GM21717 (cell line): ENCODE measurements around the gene NAE1.

ENCODE experiments used
- ATAC-seq: cut with Tn5 transposase; IDR thresholded peaks from one replicate; pipeline ENCODE4 v1.9.1; 2021; ENCODE audit warnings: mild to moderate bottlenecking, moderate library complexity; ENCODE audit not compliant: unreplicated experiment

The NAE1 gene

DNA sequence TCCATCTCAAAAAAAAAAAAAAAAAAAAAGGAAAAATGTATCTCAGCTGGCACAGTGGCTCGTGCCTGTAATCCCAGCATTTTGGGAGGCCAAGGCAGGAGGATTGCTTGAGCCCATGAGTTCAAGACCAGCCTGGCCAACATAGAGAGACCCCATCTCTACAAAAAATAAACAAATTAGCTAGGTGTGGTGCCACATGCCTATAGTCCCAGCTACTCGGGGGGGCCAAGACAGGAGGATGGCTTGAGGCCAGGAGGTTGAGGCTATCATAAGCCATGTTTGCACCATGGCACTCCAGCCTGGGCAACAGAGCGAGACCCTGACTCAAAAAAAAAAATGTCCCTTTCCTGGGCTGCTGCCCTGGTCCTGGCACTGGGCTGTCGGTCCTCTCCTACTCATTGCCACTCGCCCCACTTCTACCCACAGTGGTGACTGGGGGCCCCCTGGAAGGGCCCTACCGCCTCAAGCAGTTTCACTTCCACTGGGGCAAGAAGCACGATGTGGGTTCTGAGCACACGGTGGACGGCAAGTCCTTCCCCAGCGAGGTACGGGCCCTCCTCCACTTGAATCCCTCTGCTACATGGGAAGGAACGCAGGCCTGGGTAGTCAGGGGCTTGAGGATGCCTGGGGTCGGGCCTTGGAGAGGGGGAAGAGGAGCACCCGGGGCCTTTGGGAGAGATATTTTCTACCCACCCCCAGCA lies 19.5 kb upstream of the NAE1 start:
- ATAC-seq = no peak

DNA sequence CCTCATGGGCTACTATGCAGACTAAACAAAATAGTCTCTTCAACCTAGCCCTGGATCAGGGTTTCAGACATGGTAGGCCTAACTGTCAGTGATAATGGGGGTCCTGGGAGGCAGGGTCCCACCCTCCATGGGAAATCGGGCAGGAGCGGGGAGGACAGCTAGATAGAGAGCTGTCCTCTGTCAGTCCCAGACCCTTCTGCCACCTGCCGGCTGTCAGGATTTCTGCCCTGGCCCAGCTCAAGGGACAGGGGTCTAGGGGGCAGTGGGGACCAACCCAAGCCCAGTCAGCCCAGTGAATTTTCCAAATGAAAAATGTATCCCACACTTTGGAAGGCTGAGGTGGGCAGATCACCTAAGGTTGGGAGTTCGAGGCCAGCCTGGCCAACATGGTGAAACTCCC lies 18.8 kb upstream of the NAE1 start:
- ATAC-seq = no peak

DNA sequence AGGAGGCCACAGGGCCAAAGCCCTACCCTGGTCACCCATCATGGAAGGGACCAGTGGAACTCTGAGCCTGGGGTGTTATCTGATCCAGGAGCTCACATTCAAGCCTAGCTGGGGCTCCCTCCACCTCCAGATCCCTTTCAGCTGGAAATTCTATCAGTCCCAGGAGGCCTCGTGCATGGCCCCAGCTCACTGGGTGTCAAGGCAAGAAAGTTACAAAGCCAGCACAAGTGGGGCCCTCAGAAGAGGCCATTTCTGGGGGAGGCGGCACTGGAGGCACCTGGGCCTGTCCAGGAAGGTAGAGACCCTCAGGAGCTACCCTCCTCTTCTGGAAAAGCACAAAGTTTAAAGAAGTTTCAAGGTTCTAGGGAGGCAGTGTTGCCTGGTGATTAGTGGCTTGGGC lies 18.2 kb upstream of the NAE1 start:
- no peak for ATAC-seq

DNA sequence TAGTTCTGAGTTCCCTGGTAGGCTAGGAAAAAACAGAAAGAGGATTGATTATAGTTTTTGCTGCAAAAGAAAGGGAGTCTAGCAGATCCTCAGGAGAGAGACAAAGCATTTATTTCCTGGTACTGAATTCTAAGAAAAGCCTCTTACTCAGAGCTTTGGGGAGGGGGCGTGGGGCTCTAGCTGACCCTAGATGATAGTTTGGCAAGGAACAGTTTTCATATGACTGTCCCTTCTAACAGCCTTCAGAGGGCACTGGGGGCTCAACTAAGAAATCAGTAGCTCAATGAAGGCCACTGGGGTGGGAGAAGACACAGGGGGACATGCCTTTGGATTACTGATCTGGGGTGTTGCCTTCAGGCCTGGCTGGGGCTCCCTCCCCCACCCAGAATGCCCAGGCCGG lies 17.4 kb upstream of the NAE1 start:
- ATAC-seq = no peak

DNA sequence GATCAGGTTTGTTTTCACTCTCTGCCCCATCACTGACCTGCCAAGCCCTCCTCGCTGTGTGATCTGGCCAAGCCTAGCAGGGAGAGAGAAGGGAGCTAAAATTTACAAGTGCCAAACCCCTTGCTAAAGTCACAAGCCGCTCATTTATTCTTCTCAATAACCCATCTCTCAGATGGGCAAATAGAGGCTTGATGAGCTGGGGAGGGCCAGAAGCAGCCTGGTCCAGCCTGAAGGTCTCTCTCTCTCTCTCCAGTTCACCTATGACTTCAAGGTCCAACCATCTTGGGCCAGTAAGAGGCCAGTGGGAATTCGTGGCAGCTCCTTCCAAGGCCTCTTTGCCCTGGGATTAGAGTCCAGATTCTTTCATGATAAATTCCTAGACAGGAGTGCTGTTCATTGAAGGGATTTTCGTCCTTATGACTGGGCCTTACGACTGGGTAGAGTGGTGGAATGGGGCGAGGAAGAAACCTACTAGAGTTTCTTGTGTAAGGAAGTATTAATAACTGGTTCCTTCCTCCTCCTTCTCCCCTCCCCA lies 16.8 kb upstream of the NAE1 start:
- ATAC-seq = no peak

DNA sequence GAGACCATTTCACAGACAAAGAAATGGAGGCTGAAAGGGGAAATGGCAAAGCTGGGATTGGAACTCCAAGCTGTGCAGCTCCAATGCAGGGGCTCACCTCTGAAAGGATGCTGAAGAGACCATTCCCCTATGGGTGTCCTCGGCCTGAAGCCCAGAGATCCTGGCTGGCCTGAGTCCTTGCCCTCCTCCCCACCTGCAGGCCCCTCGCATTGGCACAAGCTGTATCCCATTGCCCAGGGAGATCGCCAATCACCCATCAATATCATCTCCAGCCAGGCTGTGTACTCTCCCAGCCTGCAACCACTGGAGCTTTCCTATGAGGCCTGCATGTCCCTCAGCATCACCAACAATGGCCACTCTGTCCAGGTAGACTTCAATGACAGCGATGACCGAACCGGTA lies 16.1 kb upstream of the NAE1 start:
- no peak for ATAC-seq

DNA sequence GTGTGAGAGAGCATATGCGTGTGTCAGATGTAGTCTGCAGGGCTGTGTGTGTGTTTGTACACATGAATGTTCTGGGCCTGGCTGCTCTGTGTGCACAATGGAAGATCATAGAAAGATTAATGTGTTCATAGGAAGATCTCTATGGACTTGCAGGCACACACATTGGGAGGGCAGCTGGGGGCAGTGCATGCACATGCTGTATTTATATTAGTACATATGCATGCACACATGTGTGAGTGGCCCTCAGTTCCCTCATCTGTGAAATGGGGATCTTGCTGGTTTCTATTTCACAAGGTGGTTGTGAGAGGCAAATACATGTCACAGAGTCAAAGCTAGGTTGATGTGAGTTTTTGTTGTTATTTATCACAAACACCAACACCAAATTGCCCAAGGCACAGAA lies 15.5 kb upstream of the NAE1 start:
- ATAC-seq = no peak

DNA sequence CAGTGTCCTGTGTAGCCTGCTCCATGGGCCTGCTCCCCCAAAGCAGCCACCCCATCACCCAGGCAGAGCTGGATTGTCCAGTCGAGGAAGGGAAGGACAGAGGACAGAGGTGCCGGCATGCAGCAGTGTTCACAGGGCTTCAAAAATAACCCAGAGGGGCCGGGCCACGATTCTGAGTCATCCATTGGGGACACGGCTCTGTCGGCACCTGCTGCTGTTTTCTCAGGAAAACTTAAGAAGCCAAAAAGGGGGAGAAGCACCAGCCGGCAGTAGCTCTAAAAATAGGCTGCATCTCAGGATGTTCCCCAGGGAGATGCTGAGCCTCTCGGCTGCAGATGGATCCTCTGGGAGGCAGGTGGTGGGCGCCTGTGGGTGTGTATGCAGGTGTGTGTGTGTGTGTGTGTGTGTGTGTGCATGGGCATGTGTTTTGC lies 15.0 kb upstream of the NAE1 start:
- ATAC-seq = no peak

DNA sequence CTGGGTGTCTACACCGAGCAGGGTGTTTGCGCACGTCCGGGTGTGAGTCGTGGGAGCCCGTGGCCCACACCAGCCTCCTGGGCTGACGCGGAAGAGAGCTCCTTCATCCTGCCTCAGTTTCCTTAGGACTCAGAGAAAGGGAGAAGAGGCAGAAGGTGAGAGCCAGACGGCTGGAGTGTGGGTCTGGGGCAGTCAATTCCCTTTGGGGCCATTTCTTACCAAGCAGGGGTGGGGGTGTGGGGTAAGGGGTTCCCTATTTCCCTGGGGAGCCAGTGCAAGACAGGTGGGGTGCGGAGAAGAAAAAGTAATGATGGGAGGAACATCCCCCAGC lies 14.3 kb upstream of the NAE1 start:
- no peak for ATAC-seq

DNA sequence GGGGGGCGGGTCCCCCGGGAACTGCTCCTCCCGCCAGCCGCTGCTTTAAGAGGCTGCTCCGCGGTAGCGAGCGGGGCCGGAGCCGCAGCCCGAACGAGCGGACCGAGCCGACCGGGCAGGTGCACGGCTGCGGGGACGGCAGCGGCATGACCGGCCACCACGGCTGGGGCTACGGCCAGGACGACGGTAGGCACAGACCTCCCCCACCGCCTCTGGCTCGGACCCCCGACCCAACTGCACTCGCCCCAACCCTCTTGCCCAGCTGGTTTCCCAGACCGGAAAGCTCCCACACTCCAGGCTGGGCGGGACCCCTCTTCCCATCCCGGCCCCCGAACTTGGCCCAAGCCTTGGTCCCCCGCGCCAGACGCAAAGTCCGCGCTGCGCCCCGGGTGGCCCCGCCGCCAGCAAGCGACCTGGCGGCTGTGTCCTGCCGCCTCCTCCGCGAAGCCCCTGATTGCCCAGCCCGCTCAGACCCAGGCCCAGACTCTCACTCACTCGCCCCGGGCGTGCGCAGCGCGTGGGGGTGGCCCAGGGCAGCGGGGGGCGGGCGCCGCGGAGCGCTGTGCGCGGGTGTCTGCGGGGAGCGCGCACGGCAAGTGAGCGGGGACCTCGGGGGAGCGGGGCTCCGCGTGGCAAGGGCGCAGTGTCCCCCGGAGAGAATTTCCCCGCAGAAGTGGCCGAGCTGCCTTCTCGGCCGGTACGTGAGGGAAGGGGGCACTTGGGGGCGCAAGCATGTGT lies 13.7 kb upstream of the NAE1 start, which contains the start of gene CA7:
CA7 (plus strand) TSS at position 73 of the 738 bp plus-strand sequence; CDS start at position 147, 74 bp downstream.
- ATAC-seq = no peak

DNA sequence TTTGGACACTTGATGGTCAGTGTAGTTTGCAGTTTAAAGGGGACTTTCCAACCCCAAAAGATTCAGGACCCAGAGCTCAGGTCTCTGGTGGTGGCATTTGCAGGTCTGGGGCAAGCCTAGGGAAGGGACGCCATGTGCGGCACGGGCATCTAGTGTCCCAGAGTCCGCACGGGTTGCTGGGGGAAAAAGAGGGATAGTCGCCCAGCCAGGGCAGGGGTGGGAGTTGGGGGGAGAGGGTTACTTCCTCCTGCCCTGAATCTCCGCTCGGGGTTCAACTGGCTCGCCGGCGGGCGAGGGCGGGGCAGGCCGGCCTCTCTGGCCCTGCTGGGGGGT lies 13.2 kb upstream of the NAE1 start:
- no peak for ATAC-seq

DNA sequence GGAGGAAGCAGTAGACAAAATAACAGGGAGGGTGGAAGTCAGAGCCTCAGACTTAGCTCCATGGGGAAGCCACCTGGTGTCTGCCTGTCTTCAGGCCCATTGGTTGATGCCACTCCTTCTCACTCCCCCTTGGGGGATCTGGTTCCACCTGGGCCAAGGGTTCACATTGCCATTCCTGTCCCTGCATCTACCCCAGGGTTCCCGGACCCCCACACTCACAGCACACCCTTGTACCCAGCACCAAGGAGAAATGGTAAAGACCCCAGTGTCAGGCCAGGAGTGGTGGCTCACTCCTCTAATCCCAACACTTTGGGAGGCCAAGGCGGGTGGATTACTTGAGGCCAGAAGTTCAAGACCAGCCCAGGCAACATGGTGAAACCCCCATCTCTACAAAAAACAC lies 12.4 kb upstream of the NAE1 start:
- ATAC-seq = no peak

DNA sequence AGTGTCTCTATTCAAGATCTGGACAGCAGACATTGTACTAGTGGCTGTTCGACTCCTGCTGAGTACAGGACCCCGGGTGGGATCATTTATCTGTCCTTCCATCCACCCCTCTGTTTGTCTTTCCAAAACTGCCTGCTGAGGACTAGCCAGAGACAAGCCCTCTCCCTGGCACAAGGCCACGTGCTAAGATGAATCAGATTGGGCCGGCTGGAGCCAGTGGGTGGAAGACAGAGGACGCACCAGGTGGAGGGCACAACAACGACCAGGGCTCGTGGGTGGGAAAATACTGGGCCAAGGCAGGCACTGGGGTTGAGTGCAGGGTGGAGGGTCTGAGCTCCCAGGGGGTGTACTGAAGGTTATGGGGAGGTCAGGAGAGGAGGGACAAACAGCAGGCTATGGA lies 12.0 kb upstream of the NAE1 start:
- no peak for ATAC-seq

DNA sequence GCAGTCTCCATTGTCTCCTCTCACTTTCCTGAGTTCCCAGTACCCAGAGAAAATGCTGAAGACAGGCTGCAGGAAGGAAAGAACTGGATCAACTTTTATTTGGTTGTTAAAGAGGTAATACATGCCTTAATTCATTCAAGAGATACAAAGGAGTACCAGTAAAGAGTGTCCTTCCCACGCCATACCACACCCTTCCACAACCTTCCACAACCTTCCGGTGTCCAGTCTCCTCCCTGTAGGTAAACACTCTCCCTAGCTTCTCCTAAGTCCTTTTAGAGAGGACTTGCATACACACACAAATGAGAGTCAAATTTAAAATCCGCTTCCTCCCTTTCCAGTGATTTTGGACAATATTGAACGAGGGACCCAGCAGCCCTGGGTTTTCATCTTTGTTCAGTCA lies 10.6 kb upstream of the NAE1 start:
- no peak for ATAC-seq

DNA sequence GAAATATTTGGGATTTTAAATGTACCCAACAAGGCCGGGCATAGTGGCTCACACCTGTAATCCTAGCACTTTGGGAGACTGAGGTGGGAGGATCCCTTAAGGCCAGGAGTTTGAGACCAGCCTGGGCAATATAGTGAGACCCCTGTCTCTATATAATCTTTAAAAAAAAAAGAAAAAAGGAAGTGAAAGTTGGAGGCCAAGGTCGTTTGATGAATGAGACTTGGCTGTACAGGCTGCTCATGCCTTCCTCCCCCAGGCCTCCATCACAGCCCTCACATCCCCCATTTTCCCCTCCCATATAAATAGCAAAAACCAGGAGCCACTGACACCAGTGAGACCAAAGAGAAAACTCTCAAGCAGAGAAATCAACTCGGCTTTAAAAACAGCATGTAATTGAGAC lies 10.1 kb upstream of the NAE1 start:
- no peak for ATAC-seq

DNA sequence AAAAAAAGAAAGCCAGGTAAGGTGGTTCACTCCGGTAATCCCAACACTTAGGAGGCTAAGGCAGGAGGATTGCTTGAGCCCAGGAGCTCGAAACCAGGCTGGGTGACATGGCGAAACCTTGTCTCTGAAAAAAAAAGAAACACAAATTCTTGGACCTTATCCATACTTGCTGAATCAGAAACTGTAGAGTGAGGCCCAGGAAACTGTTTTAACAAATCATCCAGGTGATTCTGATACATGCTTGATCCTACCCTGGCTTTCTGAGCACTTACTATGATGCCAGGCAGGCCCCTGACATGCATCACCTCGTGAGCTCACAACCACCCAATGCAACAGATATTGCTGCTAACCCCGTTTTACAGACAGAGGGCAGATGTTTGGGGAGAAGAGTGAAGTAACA lies 4.0 kb upstream of the NAE1 start:
- no peak for ATAC-seq

DNA sequence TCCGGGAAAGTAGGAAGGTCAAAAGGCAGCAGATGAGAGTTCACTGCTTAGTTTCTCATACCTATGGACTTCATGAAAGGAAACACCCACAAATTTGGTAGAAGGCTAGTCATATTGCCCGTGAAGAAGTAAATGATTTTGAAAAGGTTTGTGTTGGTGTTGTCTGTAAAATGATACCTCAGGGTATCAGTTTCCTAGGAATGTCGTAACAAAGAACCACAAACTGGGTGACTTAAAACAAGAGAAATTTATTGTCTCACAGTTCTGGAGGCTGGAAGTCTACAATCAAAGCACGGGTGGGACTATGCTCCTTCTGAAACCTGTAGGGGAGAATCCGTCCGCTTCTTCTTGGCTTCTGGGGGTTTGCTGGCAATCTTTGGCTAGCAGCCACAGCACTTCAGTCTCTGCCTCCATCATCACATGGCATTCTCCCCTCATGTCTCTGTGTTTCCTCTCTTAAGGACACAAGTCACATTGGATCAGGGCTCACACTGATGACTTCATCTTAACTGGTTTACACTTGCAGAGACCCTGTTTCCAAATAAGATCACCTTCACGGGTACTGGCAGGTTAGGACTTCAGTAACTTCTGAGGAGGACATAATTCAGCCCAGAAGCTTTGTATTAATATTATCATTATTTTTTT lies 2.0 kb upstream of the NAE1 start:
- no peak for ATAC-seq

DNA sequence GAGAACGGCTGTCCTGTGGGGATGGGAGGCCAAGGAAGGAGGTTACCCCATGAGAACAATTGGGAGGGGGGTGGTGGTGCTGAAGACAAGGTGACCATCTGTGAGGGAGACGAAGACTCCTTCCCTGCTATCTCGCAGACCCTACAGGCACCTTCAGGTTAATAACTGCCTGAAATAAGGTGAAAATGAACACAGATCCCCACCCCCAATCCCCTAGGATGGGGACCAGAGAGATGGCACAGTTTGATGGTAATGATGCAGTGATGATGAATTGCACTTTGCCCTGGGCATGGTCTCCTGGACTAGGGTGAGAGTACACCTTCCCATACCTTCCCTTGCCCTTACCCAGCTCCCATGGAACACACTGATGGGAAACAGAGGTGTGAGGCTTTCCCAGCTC lies 1.4 kb upstream of the NAE1 start:
- ATAC-seq = no peak

DNA sequence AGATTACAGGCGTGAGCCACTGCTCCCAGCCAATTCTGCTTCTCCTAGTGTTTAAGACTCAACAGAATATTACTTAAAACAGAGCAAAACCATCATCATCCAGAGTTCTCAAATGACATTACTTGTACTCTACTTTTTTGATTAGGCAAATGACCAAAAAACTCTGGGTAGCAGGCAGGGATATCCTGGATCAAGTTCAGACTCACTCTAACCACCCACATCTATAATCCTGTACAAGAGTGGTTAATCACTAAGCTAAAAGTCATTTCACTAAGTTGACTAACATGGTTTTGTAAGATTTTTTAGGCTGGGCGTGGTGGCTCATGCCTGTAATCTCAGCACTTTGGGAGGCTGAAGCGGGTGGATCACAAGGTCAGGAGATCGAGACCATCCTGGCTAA lies 6.8 kb downstream of the NAE1 start:
- no peak for ATAC-seq

DNA sequence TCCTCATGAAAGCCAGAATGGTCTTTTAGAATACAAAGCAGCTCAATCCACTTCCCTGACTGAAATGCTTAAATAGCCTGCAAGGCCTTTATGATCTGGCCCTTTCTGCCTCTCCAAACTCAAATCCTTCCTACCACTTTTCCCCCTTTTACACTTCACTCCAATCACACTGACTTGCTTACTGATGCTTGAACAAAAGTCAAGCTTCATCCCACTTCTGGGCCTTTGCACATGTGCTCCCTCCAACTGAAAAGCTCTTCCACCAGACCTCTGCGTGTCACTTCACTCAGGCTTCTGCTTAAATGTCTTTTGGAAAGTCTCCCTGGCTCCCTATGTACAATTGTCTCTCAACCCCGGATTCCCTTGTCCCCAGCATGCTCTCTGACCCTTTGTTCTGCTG lies 16.0 kb downstream of the NAE1 start:
- ATAC-seq = no peak

DNA sequence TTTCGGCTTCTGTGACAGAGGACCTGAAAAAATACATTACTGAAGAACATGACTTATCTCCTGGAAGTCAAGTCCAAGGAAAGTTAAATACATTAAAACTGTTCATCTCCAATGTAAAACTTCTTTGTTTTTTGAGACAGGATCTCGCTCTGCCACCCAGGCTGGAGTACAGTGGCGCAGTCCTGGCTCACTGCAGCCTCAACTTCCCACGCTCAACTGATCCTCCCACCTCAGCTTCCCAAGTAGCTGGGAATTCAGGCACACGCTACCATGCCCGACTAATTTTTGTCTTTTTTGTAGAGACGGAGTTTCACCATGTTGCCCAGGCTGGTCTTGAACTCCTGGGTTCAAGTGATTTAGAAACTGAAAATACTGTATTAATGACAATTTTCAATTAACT lies 19.7 kb downstream of the NAE1 start:
- no peak for ATAC-seq

DNA sequence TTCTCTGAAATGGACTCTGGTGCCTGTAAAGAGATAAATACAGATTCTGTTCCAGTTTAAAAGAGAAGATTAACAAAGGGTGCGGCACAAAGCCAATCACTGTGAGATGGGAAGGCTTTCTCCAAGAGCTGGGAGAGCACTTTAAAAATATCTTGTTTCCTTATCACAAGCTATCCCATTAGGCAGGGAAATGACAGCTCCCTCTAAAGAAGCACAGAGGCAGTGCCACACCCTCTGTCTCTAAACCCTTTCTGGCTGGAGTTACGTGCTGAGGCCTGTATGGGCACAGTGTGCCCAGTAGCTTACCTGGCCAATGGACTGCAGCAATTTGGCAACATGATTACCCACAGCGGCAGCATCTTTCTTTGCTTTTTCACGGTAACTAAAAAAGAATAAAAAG lies 20.4 kb downstream of the NAE1 start:
- no peak for ATAC-seq
